Bronchus fibroblast of lung (primary cell): Measurements from ENCODE around the gene EIF1AY. TPM values are rescaled to one million over a fixed set of nuclear protein-coding genes. Genes with fewer than 3 reads are reported as not detected.

Experiments used
- total RNA-seq: library from RNA; depleted of rRNA; stranded (reverse); fragments of >200 nt; gene quantifications from 2 replicates; pipeline ENCODE4 v1.2.3, GENCODE V29; 2015

Gene EIF1AY, protein sequence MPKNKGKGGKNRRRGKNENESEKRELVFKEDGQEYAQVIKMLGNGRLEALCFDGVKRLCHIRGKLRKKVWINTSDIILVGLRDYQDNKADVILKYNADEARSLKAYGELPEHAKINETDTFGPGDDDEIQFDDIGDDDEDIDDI
- total RNA-seq: 13.5 and 24.2 TPM in 2 replicates

DNA sequence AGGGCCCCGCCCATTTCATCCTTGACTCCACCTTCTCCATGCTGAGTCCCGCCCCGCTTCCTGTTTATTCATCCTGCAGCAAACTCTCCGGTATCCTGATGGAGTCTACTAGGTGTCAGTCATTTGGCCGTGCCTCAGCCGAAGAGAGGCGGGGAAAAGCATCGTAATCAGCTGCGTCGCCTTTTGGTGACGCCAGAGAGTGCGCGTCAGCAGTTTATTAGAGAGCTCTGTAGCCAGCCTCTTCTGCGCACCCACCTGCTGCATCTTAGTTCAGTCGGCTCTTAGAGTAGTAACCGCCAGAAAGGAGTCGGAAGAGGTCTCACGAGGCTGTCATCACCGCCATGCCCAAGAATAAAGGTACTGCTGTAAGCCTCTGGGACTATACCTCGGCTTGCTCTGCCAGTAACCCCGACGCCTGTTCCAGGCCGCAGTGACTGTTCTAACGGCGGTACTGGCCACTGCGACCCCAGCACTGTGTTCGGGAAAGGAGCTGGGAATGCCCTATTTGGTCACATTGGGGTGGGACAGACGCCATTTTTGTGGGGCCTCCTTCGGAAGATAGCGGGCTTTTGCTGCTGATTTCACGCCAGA lies at the start of gene EIF1AY:
Gene EIF1AY (plus strand): TSS at position 246 of the 591 bp plus-strand sequence. CDS start 96 bp downstream, at position 342.

Other genes with a start within 250 kb of the EIF1AY start
- not detected in 2 replicates for gene RPS4Y2, start 180.3 kb downstream of the EIF1AY start, total RNA-seq